ENCODE results near the gene IPO11. TPM values are rescaled to one million over a fixed set of nuclear protein-coding genes. Genes with fewer than 3 reads are reported as not detected.

Gene IPO11
- total RNA-seq, 2 experiments from 2014 or later: 59.7 to 61.2 TPM

DNA sequence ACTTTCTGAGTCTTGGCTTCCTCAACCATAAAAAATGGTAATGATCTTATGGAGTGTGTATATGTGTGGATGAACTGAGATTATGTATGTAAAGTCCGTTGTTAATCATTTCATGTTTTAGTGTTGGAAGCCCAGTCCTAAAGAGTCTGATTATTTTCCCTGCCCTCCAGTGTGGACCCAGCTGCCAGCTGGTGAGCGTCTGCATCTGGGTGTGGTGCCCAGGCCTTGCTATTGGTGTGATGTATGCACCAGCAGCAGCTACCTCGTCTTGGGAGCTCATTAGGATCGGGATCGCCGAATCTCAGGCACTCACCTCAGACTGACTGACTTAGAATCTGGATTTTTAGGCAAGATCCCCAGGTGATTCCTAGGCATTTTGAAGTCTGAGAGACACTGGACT lies 229.9 kb downstream of the IPO11 start:
- POLR2A ChIA-PET: no interaction called here
- CTCF ChIA-PET: interaction anchor here (1.0 kb wide), 1 partner anchor 199 kb away, joined by 3 read pairs; no protein-coding TSS in a partner anchor
- intact Hi-C loops (cut with micrococcal nuclease): no loop called here
- Mint-ChIP-seq H3K27me3 (no peaks in the 10 kb centered on the region), H3K4me1 (ENCODE audit: low read depth) (no peaks in the 10 kb centered on the region), H3K27ac (no peak overlapping the region), H3K36me3 (ENCODE audit: low read depth) (peaks cover 3% of the 10 kb centered on the region), H3K9me3 (no peaks in the 10 kb centered on the region), H3K4me3 (no peak overlapping the region)
- DNase-seq (no peak), ATAC-seq (no peak)
- TF ChIP-seq, protein P1, sequence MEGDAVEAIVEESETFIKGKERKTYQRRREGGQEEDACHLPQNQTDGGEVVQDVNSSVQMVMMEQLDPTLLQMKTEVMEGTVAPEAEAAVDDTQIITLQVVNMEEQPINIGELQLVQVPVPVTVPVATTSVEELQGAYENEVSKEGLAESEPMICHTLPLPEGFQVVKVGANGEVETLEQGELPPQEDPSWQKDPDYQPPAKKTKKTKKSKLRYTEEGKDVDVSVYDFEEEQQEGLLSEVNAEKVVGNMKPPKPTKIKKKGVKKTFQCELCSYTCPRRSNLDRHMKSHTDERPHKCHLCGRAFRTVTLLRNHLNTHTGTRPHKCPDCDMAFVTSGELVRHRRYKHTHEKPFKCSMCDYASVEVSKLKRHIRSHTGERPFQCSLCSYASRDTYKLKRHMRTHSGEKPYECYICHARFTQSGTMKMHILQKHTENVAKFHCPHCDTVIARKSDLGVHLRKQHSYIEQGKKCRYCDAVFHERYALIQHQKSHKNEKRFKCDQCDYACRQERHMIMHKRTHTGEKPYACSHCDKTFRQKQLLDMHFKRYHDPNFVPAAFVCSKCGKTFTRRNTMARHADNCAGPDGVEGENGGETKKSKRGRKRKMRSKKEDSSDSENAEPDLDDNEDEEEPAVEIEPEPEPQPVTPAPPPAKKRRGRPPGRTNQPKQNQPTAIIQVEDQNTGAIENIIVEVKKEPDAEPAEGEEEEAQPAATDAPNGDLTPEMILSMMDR (IDR thresholded peaks at IDR 0.05): no peak

DNA sequence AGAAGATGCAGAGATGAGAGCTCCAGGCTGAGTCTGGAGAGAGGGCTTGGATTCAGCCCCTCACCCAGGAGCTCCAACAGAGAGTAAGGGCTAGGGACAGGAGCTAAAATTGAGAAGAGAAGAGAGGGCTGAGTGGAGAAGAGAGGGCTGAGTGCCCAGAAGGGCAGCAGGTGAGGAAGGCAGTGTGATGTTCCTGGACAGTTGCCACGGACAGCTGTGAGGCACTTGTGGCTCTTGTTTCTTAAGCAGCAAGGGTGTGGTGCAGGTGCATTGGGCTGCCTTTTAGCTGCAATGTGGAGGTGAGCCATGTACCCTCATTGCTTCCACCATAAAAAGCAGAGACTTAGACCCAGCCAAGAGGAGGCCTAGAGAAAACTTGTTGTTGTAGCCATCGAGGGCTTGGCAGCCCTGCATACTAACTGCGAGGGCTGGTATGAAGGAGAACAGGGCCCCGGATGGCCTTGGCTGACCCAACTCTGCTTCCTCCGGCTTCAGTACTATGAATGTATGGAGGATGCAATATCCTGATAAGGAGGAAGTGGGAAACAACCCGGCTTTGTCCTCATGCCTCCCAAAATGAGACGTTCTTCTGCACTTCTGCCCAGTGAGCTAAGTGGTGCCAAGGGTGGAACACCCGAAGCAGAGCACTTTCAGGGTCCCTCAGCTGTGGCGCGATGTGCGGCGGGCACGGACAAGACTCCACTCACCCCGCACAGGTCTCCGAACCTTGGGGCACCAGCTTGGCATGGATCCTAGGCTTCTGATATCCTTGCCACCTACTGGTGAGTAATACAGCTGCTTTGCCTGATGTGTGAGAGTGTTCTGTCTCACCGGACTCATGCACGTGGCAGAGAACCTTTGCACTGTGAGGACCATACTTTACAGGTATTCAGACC lies 231.2 kb downstream of the IPO11 start:
- peaks cover 3% of the 10 kb centered on the region for H3K36me3 Mint-ChIP-seq (ENCODE audit: low read depth)
- no peaks in the 10 kb centered on the region for H3K4me1 Mint-ChIP-seq (ENCODE audit: low read depth)
- H3K27ac Mint-ChIP-seq: no peak overlapping the region
- no peaks in the 10 kb centered on the region for H3K9me3 Mint-ChIP-seq
- TF ChIP-seq, protein P1 (IDR thresholded peaks at IDR 0.05): no peak
- intact Hi-C loops (cut with micrococcal nuclease): no loop called here
- no peaks in the 10 kb centered on the region for H3K27me3 Mint-ChIP-seq
- H3K4me3 Mint-ChIP-seq: no peak overlapping the region
- ChIA-PET CTCF (no interaction called here), POLR2A (interaction anchor here (1.6 kb wide), 1 partner anchor 15 kb away, joined by 3 read pairs; no protein-coding TSS in a partner anchor)
- ATAC-seq (no peak), DNase-seq (no peak)

DNA sequence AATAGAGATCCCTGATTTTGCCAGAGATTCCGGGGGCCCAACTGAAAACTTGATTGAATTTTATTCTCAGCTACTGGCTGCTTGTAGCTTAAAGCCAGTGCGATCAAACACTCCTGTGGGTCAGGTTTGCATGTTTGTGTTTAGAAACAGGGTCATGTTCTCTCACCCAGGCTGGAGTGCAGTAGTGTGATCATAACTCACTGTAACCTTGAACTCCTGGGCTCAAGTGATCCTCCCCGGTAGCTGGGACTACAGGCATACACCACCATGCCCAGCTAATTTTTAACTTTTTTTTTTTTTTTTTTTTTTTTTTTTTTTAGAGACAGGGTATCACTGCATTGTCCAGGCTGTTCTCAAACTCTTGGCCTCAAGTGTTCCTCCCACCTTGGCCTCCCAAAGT lies 232.7 kb downstream of the IPO11 start:
- no peak overlapping the region for H3K27ac Mint-ChIP-seq
- POLR2A ChIA-PET: no interaction called here
- TF ChIP-seq, protein P1 (IDR thresholded peaks at IDR 0.05): no peak
- no peak overlapping the region for H3K4me3 Mint-ChIP-seq
- intact Hi-C loops (cut with micrococcal nuclease): no loop called here
- no peaks in the 10 kb centered on the region for H3K4me1 Mint-ChIP-seq (ENCODE audit: low read depth)
- DNase-seq (no peak), ATAC-seq (no peak)
- CTCF ChIA-PET: no interaction called here
- no peaks in the 10 kb centered on the region for H3K9me3 Mint-ChIP-seq
- no peaks in the 10 kb centered on the region for H3K27me3 Mint-ChIP-seq
- no peaks in the 10 kb centered on the region for H3K36me3 Mint-ChIP-seq (ENCODE audit: low read depth)

DNA sequence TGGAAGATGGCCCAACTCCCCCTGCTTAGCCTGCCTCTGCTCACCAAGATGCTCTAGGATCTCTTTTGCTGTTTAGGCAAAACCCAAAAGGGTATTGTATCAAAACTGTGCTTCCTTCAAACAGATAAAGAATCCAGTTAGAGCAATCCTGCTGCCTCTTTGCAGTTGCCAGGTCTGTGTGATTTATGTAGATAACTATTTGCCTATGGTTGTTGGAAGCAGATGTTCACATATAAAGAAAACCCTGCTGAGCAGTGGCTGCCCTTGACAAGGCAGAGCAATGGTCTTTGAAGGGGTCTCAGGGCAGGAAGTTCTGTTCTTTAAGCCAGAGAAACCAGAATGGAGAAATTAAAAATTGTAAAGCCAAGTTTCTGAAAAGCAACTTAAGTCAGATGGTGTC lies 234.7 kb downstream of the IPO11 start:
- intact Hi-C loops (cut with micrococcal nuclease): no loop called here
- Mint-ChIP-seq H3K9me3 (no peaks in the 10 kb centered on the region), H3K4me3 (no peak overlapping the region), H3K27ac (no peak overlapping the region), H3K27me3 (no peaks in the 10 kb centered on the region), H3K4me1 (ENCODE audit: low read depth) (no peaks in the 10 kb centered on the region), H3K36me3 (ENCODE audit: low read depth) (no peaks in the 10 kb centered on the region)
- TF ChIP-seq, protein P1 (IDR thresholded peaks at IDR 0.05): no peak
- ChIA-PET POLR2A (no interaction called here), CTCF (no interaction called here)
- no peak for ATAC-seq
- DNase-seq: no peak

DNA sequence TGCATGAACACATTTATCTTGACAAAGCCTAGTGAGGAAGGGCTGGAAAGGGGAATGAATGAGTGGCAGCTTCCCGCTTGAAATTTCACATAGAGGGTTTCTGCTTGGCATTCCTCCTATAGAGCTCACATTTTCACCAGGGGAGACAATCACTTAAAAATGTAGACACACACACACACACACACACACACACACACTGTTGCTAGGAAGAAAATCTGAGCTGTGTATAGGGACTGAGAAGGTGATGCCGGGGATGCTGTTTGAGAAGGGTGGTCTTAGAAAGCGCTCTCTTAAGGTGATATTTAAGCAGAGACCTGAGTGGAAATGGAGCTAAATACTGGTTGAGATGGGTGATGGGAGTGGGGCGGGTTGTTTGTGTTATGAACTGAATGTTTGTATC lies 236.5 kb downstream of the IPO11 start:
- Mint-ChIP-seq H3K36me3 (ENCODE audit: low read depth) (no peaks in the 10 kb centered on the region), H3K9me3 (no peaks in the 10 kb centered on the region), H3K27ac (no peak overlapping the region), H3K27me3 (no peaks in the 10 kb centered on the region), H3K4me3 (no peak overlapping the region), H3K4me1 (ENCODE audit: low read depth) (no peaks in the 10 kb centered on the region)
- no peak for ATAC-seq
- intact Hi-C loops (cut with micrococcal nuclease): no loop called here
- POLR2A ChIA-PET: no interaction called here
- no peak for DNase-seq
- CTCF ChIA-PET: interaction anchor here (1.1 kb wide), 1 partner anchor 14 kb away, joined by 3 read pairs; no protein-coding TSS in a partner anchor
- TF ChIP-seq, protein P1 (IDR thresholded peaks at IDR 0.05): no peak
